Ovary (tissue), 3 donors: ENCODE data around the gene SLC30A9.

ENCODE experiments used
- EP300 ChIP-seq: sonication (generic); formaldehyde crosslinking; IDR thresholded peaks from one replicate; pipeline ENCODE4 v1.6.1; 2017; ENCODE audit warnings: antibody characterized with exemption
- POLR2A ChIP-seq: fragments of 450-650 bp; IDR thresholded peaks from one replicate; pipeline ENCODE4 v1.6.1; 2017; ENCODE audit warnings: antibody characterized with exemption, mild to moderate bottlenecking, moderate library complexity
- TF ChIP-seq, protein P1 (sequence below), 3 donors: fragments of 450-650 bp in 2 of 3; fragments of 200-600 bp in 1 of 3; IDR thresholded peaks; one replicate each; pipeline versions ENCODE4 v1.5.1 to v1.8.0; 2016 to 2022; ENCODE audit warnings: antibody characterized with exemption in 3 of 3, mild to moderate bottlenecking in 1 of 3
- donor health status: DM: no; HTN: no; CAD: no.

DNA sequence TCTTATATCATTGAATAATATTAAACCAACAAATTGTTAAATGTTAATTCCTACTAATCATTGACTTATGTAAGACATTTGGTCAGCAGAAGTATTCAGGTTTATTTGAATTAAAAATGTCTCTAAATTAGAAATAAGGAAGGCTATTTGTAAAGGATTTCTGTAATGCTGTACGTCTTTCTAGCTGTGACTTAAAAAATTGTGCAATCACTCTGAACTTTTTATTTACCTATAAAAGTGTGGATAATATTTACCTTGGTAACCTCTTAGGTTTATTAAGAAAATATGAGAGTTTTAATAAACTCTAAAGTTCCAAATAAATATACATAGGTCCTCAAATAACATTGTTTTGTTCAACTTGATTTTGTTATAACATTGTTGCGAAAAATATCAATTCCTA is 76.9 kb downstream of the SLC30A9 start:
- TF ChIP-seq, protein P1, sequence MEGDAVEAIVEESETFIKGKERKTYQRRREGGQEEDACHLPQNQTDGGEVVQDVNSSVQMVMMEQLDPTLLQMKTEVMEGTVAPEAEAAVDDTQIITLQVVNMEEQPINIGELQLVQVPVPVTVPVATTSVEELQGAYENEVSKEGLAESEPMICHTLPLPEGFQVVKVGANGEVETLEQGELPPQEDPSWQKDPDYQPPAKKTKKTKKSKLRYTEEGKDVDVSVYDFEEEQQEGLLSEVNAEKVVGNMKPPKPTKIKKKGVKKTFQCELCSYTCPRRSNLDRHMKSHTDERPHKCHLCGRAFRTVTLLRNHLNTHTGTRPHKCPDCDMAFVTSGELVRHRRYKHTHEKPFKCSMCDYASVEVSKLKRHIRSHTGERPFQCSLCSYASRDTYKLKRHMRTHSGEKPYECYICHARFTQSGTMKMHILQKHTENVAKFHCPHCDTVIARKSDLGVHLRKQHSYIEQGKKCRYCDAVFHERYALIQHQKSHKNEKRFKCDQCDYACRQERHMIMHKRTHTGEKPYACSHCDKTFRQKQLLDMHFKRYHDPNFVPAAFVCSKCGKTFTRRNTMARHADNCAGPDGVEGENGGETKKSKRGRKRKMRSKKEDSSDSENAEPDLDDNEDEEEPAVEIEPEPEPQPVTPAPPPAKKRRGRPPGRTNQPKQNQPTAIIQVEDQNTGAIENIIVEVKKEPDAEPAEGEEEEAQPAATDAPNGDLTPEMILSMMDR (IDR thresholded peaks at IDR 0.05): no peak
- no peak for TF ChIP-seq EP300
- TF ChIP-seq POLR2A: no peak
